ENCODE results near the gene CSRNP3.

Gene CSRNP3

DNA sequence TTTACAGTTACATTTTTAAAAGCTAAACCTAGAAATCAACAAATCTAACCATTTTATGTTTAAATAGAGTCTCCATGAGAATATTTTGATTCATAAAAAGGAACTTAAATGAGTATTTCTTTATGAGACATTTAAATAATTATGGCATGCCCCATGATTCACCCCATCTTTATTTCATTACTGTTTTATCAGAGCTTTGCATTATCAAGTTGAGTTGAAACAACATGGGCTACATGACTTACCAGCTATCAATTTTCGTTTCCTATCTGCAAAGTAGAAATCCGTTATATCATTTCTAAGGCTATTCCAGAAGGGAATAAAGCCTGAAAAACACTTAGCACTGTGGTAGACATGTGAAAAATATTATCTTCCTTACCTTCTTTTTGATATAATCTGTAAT is 163.1 kb downstream of the CSRNP3 start:
- no peak for TF ChIP-seq GATA1 (IDR thresholded peaks at IDR 0.05; ENCODE audit: low read depth, low read length)
- no peak for TF ChIP-seq POLR2A (IDR thresholded peaks at IDR 0.05; ENCODE audit: low read length)
- DNase-seq: no peak

DNA sequence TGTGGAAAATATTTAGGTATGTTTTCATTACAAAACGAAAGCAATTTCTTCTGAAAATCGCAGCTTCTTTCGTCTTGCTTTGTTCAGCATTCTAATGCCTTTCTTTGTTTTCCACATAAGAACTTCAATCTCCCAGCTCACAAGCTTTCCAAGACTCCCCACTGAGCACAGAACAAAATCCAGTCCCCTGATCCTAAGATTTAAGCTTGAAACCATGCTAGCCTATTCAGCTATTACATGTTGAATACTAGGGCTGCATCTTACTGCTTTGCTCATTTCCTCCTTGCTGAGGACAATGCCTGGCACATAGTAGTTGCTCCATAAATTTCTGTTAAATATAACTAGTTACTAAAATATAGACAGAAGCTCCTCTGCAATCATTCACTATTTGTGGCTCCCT is 163.9 kb downstream of the CSRNP3 start:
- DNase-seq: no peak
- TF ChIP-seq GATA1 (IDR thresholded peaks at IDR 0.05; ENCODE audit: low read depth, low read length): no peak
- TF ChIP-seq POLR2A (IDR thresholded peaks at IDR 0.05; ENCODE audit: low read length): no peak

DNA sequence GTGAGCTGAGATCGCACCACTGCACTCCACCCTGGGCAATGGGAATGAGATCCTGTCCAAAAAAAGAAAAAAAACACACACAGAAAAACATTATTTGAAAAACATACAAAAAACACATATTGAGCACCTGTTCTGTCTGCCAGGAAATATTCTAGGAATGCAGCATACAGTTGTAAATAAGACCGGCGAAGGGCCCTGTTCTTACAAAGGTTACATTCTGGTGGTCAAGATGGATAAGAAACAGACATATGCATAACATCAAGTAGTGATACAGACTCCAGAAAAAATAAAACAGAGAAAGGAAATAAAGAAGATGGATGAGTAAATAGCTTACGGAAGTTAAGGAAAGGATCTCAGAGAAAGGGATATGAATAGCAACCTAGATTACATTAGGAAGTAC is 164.8 kb downstream of the CSRNP3 start:
- TF ChIP-seq GATA1 (IDR thresholded peaks at IDR 0.05; ENCODE audit: low read depth, low read length) (no peak), POLR2A (IDR thresholded peaks at IDR 0.05; ENCODE audit: low read length) (no peak)
- no peak for DNase-seq

DNA sequence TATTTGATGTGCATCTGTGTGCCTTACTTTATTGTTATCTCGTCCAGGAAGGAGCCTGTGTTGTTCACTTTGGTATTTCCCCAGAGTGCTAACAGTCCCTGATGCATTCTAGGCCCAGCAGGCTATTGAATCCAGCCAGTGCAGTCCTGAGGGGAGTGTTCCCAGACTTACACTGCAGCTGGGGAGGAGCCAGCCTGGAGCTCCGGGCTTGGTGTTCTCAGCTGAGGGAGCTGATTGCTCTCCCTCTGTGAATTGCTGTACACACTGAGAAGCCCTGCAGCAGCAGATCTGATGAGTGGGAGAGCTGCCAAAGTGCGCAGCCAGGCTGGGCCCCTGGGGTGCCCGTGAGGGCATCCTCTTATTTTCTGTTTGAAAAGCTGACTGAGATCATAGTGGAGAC is 165.4 kb downstream of the CSRNP3 start:
- no peak for DNase-seq
- TF ChIP-seq GATA1 (IDR thresholded peaks at IDR 0.05; ENCODE audit: low read depth, low read length) (no peak), POLR2A (IDR thresholded peaks at IDR 0.05; ENCODE audit: low read length) (no peak)

DNA sequence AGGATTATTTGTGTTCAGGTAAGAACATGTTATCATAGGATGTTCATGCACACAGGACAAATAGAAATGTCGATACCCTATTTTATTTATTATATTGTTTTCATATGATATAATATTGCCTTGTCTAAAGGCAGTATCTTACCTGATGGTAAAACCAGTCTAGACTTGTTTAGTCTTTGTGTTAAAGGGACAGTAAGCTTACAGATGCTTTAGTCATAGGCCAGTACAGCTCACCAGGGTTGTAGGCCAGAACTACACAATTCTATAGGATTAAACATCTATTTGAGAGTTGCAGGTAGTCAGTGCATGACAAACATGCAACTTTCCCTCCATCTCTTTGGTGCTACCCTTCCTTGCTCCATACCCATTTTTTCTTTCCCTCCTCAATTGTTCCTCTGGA is 166.0 kb downstream of the CSRNP3 start:
- DNase-seq: no peak
- no peak for TF ChIP-seq POLR2A (IDR thresholded peaks at IDR 0.05; ENCODE audit: low read length)
- TF ChIP-seq GATA1 (IDR thresholded peaks at IDR 0.05; ENCODE audit: low read depth, low read length): no peak

DNA sequence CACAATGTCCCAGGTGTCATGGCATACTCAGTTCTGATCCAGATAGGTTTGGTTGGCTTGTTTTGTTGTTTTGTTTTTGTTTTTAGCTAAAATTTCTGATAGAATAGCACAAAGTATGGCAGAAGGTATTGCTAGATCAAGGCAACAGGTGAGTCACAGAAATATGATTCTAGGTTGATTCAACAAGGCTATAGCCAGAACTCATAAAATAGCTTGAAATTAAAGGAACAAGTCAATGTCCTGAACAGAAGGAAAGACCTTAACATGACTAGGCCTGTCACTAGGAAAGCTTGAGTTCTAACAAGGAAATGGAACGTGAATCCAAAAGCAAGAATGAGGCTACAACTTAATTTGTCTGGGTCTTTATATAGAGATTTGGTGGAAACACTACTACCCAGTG is 167.5 kb downstream of the CSRNP3 start:
- DNase-seq: no peak
- TF ChIP-seq POLR2A (IDR thresholded peaks at IDR 0.05; ENCODE audit: low read length) (no peak), GATA1 (IDR thresholded peaks at IDR 0.05; ENCODE audit: low read depth, low read length) (no peak)

DNA sequence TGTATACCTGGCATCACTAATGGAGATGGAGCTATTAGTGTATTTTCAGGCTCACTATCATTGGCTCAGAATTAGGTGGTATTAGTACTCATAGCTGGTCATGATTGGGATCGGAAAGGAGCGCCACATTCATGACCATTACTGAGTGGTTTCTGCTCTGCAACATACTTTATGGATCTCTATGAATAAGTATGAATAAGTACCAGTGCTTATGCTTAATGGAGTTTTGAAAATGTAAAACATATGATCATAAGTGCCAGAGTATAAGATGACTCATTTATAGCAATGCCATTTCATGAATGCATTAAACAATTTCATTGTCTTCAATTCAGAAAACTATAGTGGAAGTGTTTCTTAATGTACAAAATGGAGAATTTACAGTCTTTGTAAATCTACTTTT is 167.9 kb downstream of the CSRNP3 start:
- no peak for DNase-seq
- TF ChIP-seq GATA1 (IDR thresholded peaks at IDR 0.05; ENCODE audit: low read depth, low read length) (no peak), POLR2A (IDR thresholded peaks at IDR 0.05; ENCODE audit: low read length) (no peak)

DNA sequence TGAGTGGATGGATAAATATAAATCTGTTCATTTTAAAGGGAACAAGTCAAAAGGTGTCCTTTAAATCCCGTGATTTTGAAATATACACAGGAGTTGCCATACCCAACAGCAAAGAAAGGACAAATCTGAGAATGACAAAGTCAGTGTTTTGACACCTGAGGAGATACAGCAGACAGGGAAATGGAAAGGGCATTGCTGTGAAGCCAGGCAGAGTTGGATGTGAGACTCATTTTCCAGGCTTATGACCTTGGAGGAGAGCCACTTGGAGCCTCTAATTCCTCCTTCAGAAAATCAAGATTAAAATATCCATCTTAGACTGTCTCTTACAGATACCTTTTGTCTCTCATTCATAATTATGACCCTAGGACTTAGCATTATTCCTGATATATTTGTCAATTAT is 170.0 kb downstream of the CSRNP3 start:
- TF ChIP-seq GATA1 (IDR thresholded peaks at IDR 0.05; ENCODE audit: low read depth, low read length) (no peak), POLR2A (IDR thresholded peaks at IDR 0.05; ENCODE audit: low read length) (no peak)
- no peak for DNase-seq

DNA sequence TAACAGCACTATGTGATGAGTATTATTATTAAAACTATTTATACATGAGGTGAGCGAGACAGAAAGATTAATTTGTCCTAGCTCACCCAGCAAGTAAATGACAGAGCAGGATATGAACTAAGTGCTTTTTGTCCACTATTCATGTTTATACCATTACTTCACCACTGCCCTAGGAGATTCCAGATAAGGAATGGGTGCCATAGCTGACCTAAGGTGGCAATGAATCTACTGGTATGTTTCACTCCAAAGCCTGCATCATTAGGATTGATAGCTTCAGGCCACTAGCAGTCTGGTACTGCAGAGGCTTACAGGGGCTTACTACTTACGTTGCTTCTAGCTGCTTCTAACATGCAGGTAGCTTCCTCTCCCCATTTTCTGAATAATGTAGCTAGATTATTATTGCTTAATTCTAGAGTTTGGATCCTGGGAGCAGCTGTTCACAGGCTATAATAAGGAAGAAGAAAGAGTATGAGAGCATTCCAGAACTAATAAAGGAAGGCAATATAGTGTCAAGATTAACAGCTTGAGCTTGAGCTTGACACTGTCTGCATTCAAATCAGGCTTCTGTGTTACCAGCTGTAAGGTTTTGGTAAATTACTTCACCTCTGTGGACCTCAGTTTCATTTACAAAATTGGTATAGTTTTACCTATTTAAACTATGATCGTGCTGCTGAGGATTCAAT is 170.9 kb downstream of the CSRNP3 start:
- TF ChIP-seq GATA1 (IDR thresholded peaks at IDR 0.05; ENCODE audit: low read depth, low read length): no peak
- TF ChIP-seq POLR2A (IDR thresholded peaks at IDR 0.05; ENCODE audit: low read length): no peak
- DNase-seq: no peak

DNA sequence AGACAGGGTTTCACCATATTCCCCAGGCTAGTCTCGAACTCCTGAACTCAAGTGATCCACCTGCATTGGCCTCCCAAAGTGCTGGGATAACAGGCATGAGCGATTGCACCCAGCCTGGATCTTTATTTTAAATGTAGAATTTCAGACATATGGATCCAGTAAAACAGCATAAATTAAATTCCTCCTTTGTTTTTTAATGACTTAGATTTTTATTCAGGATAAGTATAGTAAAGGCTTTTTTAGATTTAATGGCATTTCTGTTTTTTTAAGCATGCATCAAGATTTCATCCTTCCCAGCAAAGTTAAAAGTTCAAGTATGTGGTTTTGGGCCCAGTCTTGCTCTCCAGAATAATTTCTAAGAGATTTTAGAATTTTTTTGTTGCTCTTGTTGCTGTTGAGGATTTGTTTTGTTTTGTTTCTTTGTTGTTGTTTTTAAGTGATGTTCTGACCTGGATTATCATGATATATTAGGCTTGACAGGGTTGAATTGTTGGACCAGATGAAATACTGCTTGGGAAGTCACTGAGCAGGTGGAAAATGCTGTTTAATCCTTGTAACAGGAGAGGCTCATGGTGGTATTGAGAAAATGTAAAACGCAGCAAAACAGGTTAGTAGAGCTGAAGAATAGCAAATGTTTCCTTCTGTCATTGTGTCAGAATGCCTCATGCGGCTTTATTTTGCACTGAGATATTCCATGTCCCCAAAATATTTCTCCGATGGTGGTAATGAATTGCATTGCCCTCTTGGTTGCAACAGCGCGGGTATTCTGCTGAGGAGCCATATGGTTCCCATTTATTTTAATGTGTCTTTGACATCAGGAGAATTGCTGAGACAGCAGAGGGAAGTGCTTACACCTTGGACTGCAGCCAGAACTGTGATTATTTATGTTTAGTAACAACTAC is 176.7 kb downstream of the CSRNP3 start:
- TF ChIP-seq GATA1 (IDR thresholded peaks at IDR 0.05; ENCODE audit: low read depth, low read length) (no peak), POLR2A (IDR thresholded peaks at IDR 0.05; ENCODE audit: low read length) (no peak)
- DNase-seq: no peak

DNA sequence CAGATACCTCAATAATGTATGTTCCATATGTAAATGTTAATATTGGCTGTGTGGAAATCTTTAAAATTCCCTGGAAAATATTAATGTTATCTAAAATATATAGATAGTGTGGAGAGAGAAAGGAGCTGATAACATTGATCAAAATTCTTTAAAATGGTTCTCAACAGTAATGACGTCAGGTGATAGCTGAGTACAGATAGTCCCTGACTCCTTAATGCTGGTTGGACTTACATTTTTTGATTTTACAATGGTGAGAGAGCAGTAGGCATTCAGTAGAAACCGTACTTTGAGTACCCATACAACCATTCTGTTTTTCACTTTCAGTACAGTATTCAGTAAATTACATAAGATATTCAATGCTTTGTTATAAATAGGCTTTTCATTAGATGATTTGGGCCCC is 177.9 kb downstream of the CSRNP3 start:
- DNase-seq: no peak
- TF ChIP-seq POLR2A (IDR thresholded peaks at IDR 0.05; ENCODE audit: low read length) (no peak), GATA1 (IDR thresholded peaks at IDR 0.05; ENCODE audit: low read depth, low read length) (no peak)

DNA sequence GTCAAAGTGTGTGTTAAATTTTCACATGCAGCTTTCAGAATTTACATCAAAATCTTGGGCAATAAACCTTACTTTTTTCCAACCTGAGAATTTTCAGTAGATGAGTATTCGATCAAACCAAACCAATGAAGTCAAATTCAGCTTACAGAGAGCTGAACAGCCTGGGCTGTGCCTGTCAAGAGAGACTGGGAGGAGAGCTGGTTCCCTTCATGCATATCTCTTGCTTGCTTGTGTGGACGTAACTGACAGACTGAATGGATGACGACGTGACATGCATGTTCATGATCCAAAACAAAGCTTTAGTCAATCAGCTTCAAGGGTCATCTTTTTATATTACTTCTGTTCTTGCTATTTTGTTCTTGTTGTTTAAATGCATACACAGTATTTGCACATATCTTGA is 179.3 kb downstream of the CSRNP3 start:
- no peak for TF ChIP-seq POLR2A (IDR thresholded peaks at IDR 0.05; ENCODE audit: low read length)
- no peak for TF ChIP-seq GATA1 (IDR thresholded peaks at IDR 0.05; ENCODE audit: low read depth, low read length)
- DNase-seq: no peak

DNA sequence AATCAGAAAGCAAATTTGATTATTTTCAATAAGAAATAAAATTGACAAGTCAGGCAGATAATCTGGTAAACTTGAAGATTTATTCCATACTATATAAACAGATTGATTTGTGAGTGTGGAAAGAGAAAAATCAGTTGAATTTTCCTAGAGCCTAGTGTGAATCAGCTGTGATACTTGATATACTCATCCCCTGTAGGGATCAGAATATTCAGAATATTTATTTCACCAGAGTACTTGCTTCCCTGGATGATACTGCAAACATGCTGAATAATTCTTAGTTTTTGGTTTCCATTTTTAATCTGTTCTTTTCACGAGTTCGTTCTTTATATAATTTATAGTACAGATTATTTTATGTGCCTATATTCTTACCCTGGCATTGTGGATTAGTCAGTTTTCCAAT is 181.7 kb downstream of the CSRNP3 start:
- no peak for DNase-seq
- TF ChIP-seq GATA1 (IDR thresholded peaks at IDR 0.05; ENCODE audit: low read depth, low read length) (no peak), POLR2A (IDR thresholded peaks at IDR 0.05; ENCODE audit: low read length) (no peak)

DNA sequence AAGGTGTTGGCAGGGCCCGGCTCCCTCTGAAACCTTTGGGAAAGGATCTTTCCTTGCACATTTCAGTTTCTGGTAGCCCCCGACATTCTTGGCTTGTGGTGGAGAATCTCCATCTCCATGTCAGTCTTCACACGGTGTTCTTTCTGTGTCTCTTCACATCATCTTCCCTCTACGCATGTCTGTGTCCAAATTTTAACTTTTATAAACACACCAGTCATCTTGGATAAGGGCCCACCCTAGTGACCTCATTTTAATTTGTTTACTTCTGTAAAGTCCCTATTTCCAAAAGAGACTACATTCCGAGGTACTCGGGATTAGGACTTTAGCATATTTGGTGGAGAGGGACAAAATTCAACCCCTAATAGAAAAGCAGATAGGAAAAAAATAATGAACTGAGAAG is 186.2 kb downstream of the CSRNP3 start:
- DNase-seq: no peak
- TF ChIP-seq GATA1 (IDR thresholded peaks at IDR 0.05; ENCODE audit: low read depth, low read length): no peak
- TF ChIP-seq POLR2A (IDR thresholded peaks at IDR 0.05; ENCODE audit: low read length): no peak

DNA sequence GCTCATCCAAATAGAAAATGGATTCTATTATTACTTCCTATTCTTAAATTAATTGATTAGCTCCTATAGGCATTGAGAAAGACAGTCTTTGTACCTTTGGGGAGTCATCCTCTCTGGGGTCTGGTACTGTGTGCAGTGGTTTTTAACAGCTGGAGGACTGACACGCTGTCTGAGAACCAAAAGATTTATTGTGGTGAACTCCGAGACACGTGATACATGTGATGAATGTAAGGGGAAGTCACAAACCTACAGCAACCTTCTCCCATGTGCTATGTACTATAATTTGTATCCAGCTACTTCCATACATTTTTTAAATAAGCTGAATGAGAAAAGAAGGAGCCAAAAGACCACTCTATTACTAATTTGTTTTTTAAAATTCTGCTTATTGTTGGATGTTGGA is 190.9 kb downstream of the CSRNP3 start:
- no peak for TF ChIP-seq GATA1 (IDR thresholded peaks at IDR 0.05; ENCODE audit: low read depth, low read length)
- no peak for TF ChIP-seq POLR2A (IDR thresholded peaks at IDR 0.05; ENCODE audit: low read length)
- no peak for DNase-seq

Measured in erythroblast (primary cell).